Measurements from ENCODE around the gene FMN1.

Gene FMN1

GRCh38 chr15:33188641-33189257, 5.8 kb downstream of the FMN1 start:
- DNase-seq (ENCODE audit: low read depth, low spot score) = no peak
- no peaks in the 10 kb centered on the region for H3K36me3 ChIP-seq (ENCODE audit: insufficient read depth, low read length)
- H3K9ac ChIP-seq (ENCODE audit: insufficient read length) = no peak overlapping the region
- no peak overlapping the region for H3K4me3 ChIP-seq
- H3K9me3 ChIP-seq (ENCODE audit: low read depth, low read length) = no peaks in the 10 kb centered on the region
- no peak for TF ChIP-seq FOXP2 (optimal IDR thresholded peaks at IDR 0.05; ENCODE audit: control extremely low read depth, extremely low read length, insufficient read depth)
- no peak for TF ChIP-seq POLR2AphosphoS5 (IDR thresholded peaks at IDR 0.05; ENCODE audit: borderline replicate concordance, low read depth, low read length)
- no peak for TF ChIP-seq EZH2 (IDR thresholded peaks at IDR 0.05)
- H3K27ac ChIP-seq = no peak overlapping the region

- no peak for DNase-seq (ENCODE audit: low read depth, low spot score)
- H3K36me3 ChIP-seq (ENCODE audit: insufficient read depth, low read length) = no peaks in the 10 kb centered on the region
- no peak overlapping the region for H3K9ac ChIP-seq (ENCODE audit: insufficient read length)
- H3K27ac ChIP-seq = no peak overlapping the region
- no peak overlapping the region for H3K4me3 ChIP-seq
- TF ChIP-seq POLR2AphosphoS5 (IDR thresholded peaks at IDR 0.05; ENCODE audit: borderline replicate concordance, low read depth, low read length) (no peak), FOXP2 (optimal IDR thresholded peaks at IDR 0.05; ENCODE audit: control extremely low read depth, extremely low read length, insufficient read depth) (no peak), EZH2 (IDR thresholded peaks at IDR 0.05) (no peak)
- H3K9me3 ChIP-seq (ENCODE audit: low read depth, low read length) = no peaks in the 10 kb centered on the region
Measured at GRCh38 chr15:33188159-33188558, 6.4 kb downstream of the FMN1 start.

- no peaks in the 10 kb centered on the region for H3K9me3 ChIP-seq (ENCODE audit: low read depth, low read length)
- no peak overlapping the region for H3K27ac ChIP-seq
- no peak overlapping the region for H3K4me3 ChIP-seq
- no peak overlapping the region for H3K9ac ChIP-seq (ENCODE audit: insufficient read length)
- TF ChIP-seq FOXP2 (optimal IDR thresholded peaks at IDR 0.05; ENCODE audit: control extremely low read depth, extremely low read length, insufficient read depth) = no peak
- no peak for TF ChIP-seq POLR2AphosphoS5 (IDR thresholded peaks at IDR 0.05; ENCODE audit: borderline replicate concordance, low read depth, low read length)
- TF ChIP-seq EZH2 (IDR thresholded peaks at IDR 0.05) = no peak
- DNase-seq (ENCODE audit: low read depth, low spot score) = no peak
- no peaks in the 10 kb centered on the region for H3K36me3 ChIP-seq (ENCODE audit: insufficient read depth, low read length)
Measured at GRCh38 chr15:33183334-33183733, 11.2 kb downstream of the FMN1 start.

- Histone ChIP-seq H3K9ac (ENCODE audit: insufficient read length) (no peak overlapping the region), H3K27ac (no peak overlapping the region), H3K4me3 (no peak overlapping the region), H3K36me3 (ENCODE audit: insufficient read depth, low read length) (no peaks in the 10 kb centered on the region), H3K9me3 (ENCODE audit: low read depth, low read length) (no peaks in the 10 kb centered on the region)
- no peak for TF ChIP-seq POLR2AphosphoS5 (IDR thresholded peaks at IDR 0.05; ENCODE audit: borderline replicate concordance, low read depth, low read length)
- TF ChIP-seq FOXP2 (optimal IDR thresholded peaks at IDR 0.05; ENCODE audit: control extremely low read depth, extremely low read length, insufficient read depth) = no peak
- no peak for TF ChIP-seq EZH2 (IDR thresholded peaks at IDR 0.05)
- DNase-seq (ENCODE audit: low read depth, low spot score) = no peak
Measured at GRCh38 chr15:33182926-33183325, 11.6 kb downstream of the FMN1 start.

GRCh38 chr15:33182278-33182905, 12.1 kb downstream of the FMN1 start:
- Histone ChIP-seq H3K9me3 (ENCODE audit: low read depth, low read length) (no peaks in the 10 kb centered on the region), H3K9ac (ENCODE audit: insufficient read length) (no peak overlapping the region), H3K4me3 (no peak overlapping the region), H3K27ac (no peak overlapping the region), H3K36me3 (ENCODE audit: insufficient read depth, low read length) (no peaks in the 10 kb centered on the region)
- TF ChIP-seq EZH2 (IDR thresholded peaks at IDR 0.05) = no peak
- no peak for DNase-seq (ENCODE audit: low read depth, low spot score)

- TF ChIP-seq POLR2AphosphoS5 (IDR thresholded peaks at IDR 0.05; ENCODE audit: borderline replicate concordance, low read depth, low read length) (no peak), EZH2 (IDR thresholded peaks at IDR 0.05) (no peak), FOXP2 (optimal IDR thresholded peaks at IDR 0.05; ENCODE audit: control extremely low read depth, extremely low read length, insufficient read depth) (no peak)
- Histone ChIP-seq H3K27ac (no peak overlapping the region), H3K9ac (ENCODE audit: insufficient read length) (no peak overlapping the region), H3K9me3 (ENCODE audit: low read depth, low read length) (no peaks in the 10 kb centered on the region), H3K4me3 (no peak overlapping the region), H3K36me3 (ENCODE audit: insufficient read depth, low read length) (no peaks in the 10 kb centered on the region)
- DNase-seq (ENCODE audit: low read depth, low spot score) = no peak
Measured at GRCh38 chr15:33179874-33180273, 14.6 kb downstream of the FMN1 start.

- no peaks in the 10 kb centered on the region for H3K9me3 ChIP-seq (ENCODE audit: low read depth, low read length)
Measured at GRCh38 chr15:33171202-33171601, 23.3 kb downstream of the FMN1 start.

GRCh38 chr15:33169625-33170024, 24.9 kb downstream of the FMN1 start:
- H3K9me3 ChIP-seq (ENCODE audit: low read depth, low read length) = no peaks in the 10 kb centered on the region
- no peak overlapping the region for H3K27ac ChIP-seq
- H3K36me3 ChIP-seq (ENCODE audit: insufficient read depth, low read length) = no peaks in the 10 kb centered on the region
- H3K4me3 ChIP-seq = no peak overlapping the region
- no peak for DNase-seq (ENCODE audit: low read depth, low spot score)
- TF ChIP-seq EZH2 (IDR thresholded peaks at IDR 0.05) (no peak), FOXP2 (optimal IDR thresholded peaks at IDR 0.05; ENCODE audit: control extremely low read depth, extremely low read length, insufficient read depth) (no peak), POLR2AphosphoS5 (IDR thresholded peaks at IDR 0.05; ENCODE audit: borderline replicate concordance, low read depth, low read length) (no peak)
- H3K9ac ChIP-seq (ENCODE audit: insufficient read length) = no peak overlapping the region

More at GRCh38 chr15:33171202-33171601, 23.3 kb downstream of the FMN1 start:
- DNase-seq (ENCODE audit: low read depth, low spot score) = no peak
- no peaks in the 10 kb centered on the region for H3K36me3 ChIP-seq (ENCODE audit: insufficient read depth, low read length)
- no peak overlapping the region for H3K27ac ChIP-seq
- H3K4me3 ChIP-seq = no peak overlapping the region
- TF ChIP-seq POLR2AphosphoS5 (IDR thresholded peaks at IDR 0.05; ENCODE audit: borderline replicate concordance, low read depth, low read length) (no peak), FOXP2 (optimal IDR thresholded peaks at IDR 0.05; ENCODE audit: control extremely low read depth, extremely low read length, insufficient read depth) (no peak), EZH2 (IDR thresholded peaks at IDR 0.05) (no peak)
- H3K9ac ChIP-seq (ENCODE audit: insufficient read length) = no peak overlapping the region

GRCh38 chr15:33168444-33168843, 26.1 kb downstream of the FMN1 start:
- Histone ChIP-seq H3K9me3 (ENCODE audit: low read depth, low read length) (no peaks in the 10 kb centered on the region), H3K27ac (no peak overlapping the region), H3K9ac (ENCODE audit: insufficient read length) (no peak overlapping the region), H3K4me3 (no peak overlapping the region), H3K36me3 (ENCODE audit: insufficient read depth, low read length) (no peaks in the 10 kb centered on the region)
- DNase-seq (ENCODE audit: low read depth, low spot score) = no peak
- TF ChIP-seq FOXP2 (optimal IDR thresholded peaks at IDR 0.05; ENCODE audit: control extremely low read depth, extremely low read length, insufficient read depth) = no peak
- no peak for TF ChIP-seq EZH2 (IDR thresholded peaks at IDR 0.05)
- no peak for TF ChIP-seq POLR2AphosphoS5 (IDR thresholded peaks at IDR 0.05; ENCODE audit: borderline replicate concordance, low read depth, low read length)

All from SK-N-MC (cell line).